Measurements from ENCODE around the gene CELA2B. TPM values are rescaled to one million over a fixed set of nuclear protein-coding genes. Genes with fewer than 3 reads are reported as not detected.
"Not testable (repeated sequence)": the region's sequence is repeated elsewhere in the genome, so short reads cannot be mapped to it uniquely, and the experiment has no call there.

CELA2B gene
- not detected for total RNA-seq
- long read RNA-seq = 0 reads

DNA sequence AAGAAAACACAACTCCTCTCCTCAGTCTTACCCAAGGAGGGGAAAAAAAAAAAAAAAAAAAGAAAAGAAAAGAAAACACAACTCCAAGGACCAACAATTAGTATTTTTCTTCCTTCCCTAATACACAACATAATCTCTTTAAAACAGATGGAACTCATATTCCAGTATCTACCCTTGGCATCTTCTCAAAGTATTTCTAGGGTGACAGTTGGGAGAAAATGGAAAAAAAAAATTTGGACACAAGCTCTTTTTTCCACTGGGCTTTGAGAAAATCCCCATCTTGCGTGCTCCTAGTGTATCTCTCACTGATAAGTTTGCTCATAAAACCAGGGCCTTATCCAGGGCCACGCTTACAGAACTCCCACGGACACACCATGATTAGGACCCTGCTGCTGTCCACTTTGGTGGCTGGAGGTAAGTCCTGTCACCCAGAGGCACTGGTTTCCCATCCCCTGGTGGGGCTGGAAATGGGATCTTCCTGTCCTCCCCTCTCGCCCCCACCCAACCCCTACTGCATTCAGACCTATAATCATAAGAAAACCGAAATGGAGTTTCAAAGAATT is at the start of gene CELA2B:
Gene CELA2B (plus strand): TSS at position 353 of the 563 bp plus-strand sequence. CDS start 22 bp downstream, at position 375.
- no peak for DNase-seq
- ATAC-seq (ENCODE audit: poor library complexity) = no peak
- intact Hi-C loops (cut with DNase I) = no loop called here

DNA sequence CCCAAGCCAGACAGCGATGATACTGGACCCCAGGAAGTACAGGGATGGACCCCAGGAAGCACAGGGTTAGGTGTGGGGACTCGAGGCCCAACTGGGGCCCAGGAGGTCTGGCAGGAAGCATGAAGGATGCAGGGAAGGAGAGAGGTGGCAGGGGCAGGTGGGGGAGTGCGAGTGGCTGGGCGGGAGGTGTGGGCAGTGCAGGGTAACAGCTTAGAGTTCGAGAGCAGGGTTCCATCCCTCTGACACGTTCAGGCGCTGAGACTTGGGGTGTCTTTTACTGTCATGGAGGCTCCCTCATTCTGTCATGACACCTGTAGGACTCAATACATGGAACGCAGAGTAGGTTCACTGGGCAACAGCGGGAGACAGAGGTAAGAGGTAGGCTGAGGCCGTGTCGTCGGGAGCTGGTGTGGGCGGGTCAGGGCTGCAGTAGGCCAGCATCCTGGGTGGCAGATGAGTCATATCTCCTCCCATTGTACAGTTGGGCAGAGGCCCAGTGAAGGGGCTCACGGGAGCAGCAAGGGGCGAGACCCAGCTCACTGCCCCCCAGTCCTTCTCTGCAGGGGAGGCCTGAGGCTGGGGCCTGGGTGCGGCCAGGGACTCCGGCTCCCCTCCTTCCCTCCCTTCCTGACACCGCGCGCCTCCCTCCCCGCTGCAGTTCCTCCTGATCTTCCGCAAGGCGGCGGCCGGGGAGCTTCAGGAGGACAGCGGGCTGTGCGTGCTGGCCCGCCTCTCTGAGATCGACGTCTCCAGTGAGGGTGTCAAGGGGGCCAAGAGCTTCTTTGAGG is 49.2 kb upstream of the CELA2B start:
- peak; percentile 42 for ATAC-seq (ENCODE audit: poor library complexity)
- intact Hi-C loops (cut with DNase I) = no loop called here
- no peak for DNase-seq

DNA sequence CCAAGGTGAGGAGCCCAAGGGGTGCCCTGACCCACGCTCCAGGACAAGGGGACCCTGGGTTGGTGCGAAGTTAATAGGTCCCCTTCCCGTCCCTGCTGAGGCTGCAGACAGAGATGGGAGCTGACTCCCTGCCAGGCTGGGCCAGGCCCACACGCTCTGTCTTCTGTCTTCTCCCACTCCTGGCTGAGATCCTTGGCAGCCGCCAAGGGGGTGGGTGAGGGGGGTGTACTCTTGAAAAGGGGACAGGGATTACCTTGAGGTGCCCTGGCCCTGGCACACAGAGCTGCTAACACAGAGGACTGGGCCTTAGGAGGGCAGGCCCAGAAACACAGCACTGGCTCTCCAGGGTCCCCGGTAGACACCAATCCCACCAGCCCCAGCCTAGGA is 48.6 kb upstream of the CELA2B start:
- ATAC-seq (ENCODE audit: poor library complexity) (peak; percentile 16), DNase-seq (no peak)
- intact Hi-C loops (cut with DNase I) = no loop called here

DNA sequence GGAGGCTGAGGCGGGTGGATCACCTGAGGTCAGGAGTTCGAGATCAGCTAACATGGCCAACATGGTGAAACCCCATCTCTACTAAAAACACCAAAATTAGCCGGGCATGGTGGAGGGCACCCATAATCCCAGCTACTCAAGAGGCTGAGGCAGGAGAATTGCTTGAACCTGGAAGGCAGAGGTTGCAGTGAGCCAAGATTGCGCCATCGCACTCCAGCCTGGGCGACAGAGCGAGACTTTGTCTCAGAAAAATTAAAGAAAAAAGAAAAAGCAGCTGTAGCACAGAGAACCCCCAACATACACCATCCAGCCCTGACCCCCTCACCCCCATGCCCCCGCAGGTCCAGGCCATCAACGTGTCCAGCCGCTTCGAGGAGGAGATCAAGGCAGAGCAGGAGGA is 47.7 kb upstream of the CELA2B start:
- ATAC-seq (ENCODE audit: poor library complexity); intact Hi-C loops (cut with DNase I); DNase-seq: not testable (repeated sequence)

DNA sequence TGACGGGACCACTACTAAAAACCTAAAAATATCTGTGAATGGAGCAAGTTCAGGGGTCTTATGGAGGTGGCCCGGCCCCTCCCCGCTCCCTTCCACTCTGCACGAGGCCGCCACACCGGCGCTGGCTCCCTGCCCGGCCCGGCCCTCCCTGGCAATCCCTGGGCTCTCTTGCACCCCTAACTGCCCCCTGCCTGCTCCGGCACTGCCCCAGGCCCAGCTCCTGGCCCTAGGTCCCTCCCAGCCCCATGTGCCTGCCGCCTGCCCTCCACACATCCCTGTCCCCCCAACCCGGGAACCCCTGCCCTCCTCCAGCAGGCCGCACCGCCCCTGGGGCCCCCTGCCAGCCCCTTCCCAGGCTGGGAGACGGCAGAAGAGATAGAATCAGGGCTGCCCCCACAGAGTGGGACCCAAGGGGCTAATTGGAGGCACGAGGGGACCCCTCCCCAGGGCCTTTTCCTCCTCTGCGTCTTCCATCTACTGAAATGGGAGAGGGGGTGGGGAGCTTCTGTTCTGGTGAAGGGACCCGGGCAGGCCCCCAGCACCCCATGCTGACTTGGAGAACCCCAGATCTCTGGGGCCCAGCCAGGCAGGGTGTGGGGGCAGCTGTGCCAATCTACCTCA is 47.0 kb upstream of the CELA2B start:
- intact Hi-C loops (cut with DNase I) = no loop called here
- DNase-seq = no peak

DNA sequence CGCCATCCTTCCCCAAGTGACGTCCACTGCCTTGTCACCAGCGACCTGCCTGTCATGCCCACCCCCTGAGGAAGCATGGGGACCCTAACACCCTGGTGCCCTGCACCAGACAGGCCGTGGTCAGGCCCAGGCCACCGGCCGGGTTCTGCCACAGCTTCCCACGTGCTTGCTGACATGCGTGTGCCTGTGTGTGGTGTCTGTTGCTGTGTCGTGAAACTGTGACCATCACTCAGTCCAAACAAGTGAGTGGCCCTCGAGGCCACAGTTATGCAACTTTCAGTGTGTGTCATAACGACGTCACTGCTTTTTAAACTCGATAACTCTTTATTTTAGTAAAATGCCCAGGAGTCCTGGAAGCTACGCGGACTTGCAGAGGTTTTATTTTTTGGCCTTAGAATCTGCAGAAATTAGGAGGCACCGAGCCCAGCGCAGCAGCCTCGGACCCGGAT is 46.2 kb upstream of the CELA2B start:
- intact Hi-C loops (cut with DNase I) = loop anchor here (2.0 kb wide), 1 partner anchor 105 kb away; no protein-coding TSS in a partner anchor
- no peak for DNase-seq
- ATAC-seq (ENCODE audit: poor library complexity) = no peak

More for the DNA sequence above, 47.0 kb upstream of the CELA2B start:
- no peak for ATAC-seq (ENCODE audit: poor library complexity)

DNA sequence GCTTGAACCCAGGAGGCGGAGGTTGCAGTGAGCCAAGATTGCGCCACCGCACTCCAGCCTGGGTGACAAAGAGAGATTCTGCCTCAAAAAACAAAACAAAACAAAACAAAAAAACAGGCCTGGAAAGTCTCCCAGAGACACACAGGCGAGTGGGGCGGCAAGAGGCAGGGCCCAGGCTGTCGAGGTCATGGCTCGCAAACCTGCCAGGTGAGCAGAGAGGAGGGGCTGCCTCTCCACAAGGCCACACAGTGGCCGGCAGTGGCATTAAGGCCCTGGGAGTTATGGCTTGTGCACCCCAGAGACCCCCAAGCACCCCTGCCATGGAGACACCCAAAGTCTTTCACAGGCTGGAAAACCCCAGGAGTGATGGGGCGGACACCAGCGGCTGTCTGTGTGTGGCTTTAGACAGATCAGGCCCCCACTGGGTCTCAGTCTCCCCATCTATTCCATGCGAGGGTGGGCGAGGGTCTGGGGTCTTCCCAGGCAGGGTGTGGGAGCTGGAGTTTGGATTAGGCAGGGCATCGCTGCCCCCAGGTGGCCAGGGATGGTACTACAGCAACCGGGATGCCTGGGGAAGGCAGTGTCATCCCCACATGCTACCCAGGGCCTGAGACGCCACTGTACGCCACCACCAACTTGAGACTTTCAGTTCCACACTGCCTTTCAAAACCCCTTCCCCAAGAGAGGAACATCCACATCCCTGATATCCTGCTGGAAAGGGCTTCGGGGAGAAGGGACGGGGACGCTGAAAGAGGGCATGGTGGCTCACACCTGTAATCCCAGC is 44.9 kb upstream of the CELA2B start:
- intact Hi-C loops (cut with DNase I) = loop anchor here (2.0 kb wide), 1 partner anchor 106 kb away; no protein-coding TSS in a partner anchor
- ATAC-seq (ENCODE audit: poor library complexity) (peak; percentile 78), DNase-seq (peak; percentile 83)

DNA sequence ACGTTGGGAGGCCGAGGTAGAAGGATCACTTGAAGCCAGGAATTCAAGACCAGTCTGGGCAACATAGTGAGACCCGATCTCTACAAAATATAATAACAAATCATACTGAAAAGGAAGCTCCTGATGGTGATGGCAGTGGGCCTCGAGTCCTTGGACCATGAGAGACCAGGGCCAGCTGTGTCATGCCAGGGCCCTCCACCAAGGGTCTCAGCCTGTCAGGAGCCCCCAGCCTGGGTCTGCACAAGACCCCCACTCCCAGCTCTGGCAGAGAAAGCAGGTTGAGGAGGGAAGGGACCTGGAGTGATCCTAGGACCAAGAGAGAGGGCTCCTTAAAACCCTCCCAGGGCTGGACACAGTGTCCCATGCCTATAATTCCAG is 44.3 kb upstream of the CELA2B start:
- ATAC-seq (ENCODE audit: poor library complexity) (no peak), DNase-seq (no peak)
- intact Hi-C loops (cut with DNase I) = loop anchor here (2.0 kb wide), 1 partner anchor 107 kb away; no protein-coding TSS in a partner anchor

DNA sequence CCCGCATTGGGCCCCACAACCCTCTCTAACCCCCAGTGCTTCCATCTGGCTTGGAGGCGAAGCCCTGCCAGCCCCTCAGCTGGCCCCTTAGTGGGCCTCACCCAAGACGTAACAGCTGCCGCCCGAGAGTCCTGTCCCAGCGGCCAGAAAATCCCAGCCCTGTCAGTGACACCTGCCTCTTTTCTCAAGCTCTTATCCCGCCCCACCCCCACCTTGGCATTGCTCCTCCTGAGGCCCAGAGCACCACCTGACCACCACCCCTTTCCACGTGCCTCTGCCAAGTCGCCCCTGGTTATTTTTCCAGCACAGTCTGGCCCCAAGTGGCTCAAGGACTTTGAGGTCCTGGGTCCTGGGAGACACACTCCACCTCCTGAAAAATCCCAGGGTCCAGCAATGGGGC is 43.6 kb upstream of the CELA2B start:
- DNase-seq (no peak), ATAC-seq (ENCODE audit: poor library complexity) (no peak)
- intact Hi-C loops (cut with DNase I) = no loop called here

DNA sequence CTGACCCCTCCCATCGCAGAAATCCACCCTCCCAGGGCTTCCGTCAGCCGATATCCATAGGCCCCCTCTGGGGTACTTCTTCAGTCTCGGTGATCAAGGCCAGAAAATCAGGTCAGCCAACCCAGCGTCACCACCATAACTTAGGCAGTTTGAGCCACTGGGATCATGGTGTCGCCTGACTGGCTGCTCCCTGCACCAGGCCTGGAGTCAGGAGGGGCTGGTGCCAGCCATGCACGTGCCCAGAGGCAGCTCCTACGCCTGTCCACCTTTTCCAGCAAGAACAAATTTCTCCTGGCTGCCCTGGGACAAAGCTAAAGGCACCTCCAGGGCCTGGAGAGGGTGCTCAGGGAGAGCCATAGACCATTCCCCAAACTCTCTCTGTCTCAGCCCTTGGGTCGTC is 42.4 kb upstream of the CELA2B start:
- ATAC-seq (ENCODE audit: poor library complexity) (no peak), DNase-seq (no peak)
- intact Hi-C loops (cut with DNase I) = no loop called here

DNA sequence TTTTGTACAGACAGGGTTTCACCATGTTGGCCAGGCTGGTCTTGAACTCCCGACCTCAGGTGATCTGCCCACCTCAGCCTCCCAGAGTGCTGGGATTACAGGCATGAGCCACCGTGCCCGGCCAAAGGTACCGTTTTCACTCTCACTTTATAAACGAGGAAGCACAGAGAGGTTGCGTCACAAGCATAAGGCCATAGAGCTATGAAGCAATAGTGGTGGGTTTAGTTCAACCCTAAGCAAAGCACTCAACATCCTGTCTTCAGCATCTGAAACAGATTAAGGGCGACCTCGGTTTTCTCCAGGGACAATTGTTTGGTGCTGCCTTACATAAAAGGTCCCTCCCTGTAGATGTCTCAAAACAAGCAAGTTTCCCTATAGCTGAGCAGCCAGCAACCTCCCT is 41.2 kb upstream of the CELA2B start:
- DNase-seq; intact Hi-C loops (cut with DNase I); ATAC-seq (ENCODE audit: poor library complexity): not testable (repeated sequence)

DNA sequence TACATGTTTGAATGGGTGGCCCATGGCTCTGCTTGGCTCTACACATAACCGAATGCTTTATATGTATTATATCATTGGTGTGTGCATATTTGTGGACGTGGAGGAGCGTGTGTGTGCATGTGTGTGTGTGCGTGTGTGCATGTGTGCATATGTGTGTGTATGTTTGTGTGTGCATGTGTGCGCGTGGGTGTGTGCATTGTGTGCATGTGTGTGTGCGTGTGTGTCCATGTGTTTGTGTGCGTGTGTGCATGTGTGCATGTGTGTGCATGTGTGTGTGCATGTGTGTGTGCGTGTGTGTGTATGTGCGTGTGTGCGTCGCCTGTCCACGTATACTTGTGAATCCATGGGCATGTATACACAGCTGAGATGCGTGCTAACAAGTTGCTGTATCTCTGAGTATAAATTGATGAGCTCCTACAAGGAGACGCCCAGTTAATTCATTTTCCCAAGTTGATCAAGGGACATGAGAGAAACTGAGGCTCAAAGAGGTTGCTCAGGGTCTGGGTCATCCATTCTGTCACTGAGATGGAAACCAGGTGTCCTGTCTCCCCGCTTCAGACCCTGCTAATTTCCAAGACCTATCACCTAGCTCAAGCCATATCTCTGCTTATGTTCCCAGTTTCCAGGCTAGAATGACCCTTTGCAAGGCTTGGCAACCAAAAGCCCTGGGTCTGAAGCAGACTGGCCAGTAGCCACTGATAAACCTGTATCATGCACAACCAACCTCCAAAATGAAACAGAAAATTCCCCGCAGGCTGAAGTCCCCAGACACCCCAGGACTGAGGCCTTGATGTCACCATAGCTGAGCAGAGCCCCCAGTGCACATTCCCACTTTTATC is 40.4 kb upstream of the CELA2B start:
- ATAC-seq (ENCODE audit: poor library complexity) (no peak), DNase-seq (no peak)
- intact Hi-C loops (cut with DNase I) = no loop called here

DNA sequence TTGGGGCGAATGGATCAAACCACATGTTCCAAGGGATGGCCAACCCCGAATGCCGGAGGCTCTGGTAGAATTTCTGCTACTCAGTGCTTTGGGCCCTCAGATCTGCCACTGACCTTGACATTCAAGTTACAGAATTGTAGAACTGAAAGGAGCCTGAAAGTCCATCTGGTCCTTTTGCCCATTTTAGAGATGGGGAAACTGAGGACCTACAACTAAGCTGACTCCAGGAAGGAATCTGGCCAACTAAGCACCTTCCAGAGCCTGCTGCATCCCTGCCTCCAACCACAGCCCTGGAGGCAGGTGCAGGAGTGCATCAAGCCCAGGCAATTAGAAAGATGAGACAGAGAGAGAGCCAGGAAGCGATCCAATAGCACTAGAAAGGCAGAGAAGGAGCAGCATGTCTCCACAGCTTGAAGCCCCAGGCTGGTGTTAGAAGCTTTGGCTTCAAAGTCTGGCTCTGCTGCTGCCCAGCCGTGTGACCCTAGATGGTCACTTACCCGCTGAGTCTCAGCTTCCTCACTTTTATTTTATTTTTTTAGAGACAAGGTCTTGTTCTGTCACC is 38.9 kb upstream of the CELA2B start:
- ATAC-seq (ENCODE audit: poor library complexity) = no peak
- no peak for DNase-seq
- intact Hi-C loops (cut with DNase I) = no loop called here

DNA sequence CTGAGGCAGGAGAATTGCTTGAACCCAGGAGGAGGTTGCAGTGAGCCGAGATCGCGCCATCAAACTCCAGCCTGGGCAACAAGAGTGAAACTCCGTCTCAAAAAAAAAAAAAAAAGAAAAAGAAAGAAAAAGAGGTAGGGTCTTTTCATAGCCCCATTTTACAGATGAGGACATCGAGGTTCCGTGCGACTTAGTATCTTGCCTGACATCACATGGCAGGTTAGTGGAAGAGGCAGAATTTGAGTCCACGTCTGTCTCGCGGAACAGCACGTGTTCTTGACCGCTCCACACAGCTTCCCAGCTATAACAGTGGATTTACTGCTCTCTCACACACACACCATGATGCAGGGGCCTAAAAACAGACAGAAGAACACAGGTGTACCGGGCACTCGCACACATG is 36.6 kb upstream of the CELA2B start:
- intact Hi-C loops (cut with DNase I) = no loop called here
- ATAC-seq (ENCODE audit: poor library complexity) = no peak
- no peak for DNase-seq

DNA sequence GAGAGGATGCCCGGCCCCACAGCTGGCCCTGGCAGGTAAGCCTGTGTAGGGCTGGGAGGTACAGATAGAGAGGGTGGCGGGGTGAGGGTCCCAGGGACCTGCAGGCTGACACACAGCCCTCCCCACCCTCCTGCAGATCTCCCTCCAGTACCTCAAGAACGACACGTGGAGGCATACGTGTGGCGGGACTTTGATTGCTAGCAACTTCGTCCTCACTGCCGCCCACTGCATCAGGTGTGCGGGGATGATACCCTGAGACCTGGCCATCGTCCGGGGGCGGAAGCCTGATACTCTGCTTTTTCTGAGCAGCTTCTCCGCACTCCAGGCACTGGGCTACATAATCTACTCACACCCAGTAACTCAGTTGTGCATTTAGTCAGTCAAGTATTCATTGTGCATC is 35.5 kb upstream of the CELA2B start:
- intact Hi-C loops (cut with DNase I) = no loop called here
- no peak for DNase-seq
- no peak for ATAC-seq (ENCODE audit: poor library complexity)

DNA sequence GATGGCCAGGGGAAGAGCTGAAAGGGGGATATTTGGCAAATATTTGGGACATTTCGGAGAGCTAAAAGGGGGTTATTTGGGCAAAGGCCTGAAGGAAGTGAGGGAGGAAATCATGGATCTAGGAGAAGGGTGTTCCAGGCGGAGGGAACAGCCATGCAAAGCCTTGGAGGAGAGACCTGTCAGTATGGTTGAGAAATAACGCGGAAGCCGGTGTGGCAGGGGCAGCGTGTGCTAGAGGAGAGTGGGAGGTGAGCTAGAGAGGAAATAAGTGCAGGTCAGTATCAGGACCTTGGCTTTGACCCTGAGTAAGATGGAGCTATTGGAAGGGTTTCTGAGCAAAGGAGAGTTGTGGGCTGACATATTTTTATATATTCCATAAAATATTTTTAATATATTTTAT is 34.7 kb upstream of the CELA2B start:
- ATAC-seq (ENCODE audit: poor library complexity) (no peak), DNase-seq (no peak)
- intact Hi-C loops (cut with DNase I) = no loop called here

DNA sequence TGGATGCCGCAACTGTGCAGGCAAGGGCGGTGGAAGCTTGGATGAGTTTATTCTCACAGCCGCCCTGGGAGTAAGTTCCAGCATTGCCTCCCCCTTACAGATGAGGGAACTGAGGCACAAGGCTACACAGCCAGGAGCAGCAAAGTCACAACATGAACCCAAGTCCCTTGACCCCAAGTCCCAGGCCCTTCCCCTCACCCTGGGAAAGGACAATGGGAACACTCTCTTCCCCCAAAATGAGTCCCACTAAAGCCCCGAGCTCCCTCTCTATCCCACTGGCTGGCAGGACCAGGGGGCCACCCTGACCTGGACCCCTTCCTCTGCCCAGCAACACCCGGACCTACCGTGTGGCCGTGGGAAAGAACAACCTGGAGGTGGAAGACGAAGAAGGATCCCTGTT is 33.8 kb upstream of the CELA2B start:
- DNase-seq = no peak
- intact Hi-C loops (cut with DNase I) = no loop called here

DNA sequence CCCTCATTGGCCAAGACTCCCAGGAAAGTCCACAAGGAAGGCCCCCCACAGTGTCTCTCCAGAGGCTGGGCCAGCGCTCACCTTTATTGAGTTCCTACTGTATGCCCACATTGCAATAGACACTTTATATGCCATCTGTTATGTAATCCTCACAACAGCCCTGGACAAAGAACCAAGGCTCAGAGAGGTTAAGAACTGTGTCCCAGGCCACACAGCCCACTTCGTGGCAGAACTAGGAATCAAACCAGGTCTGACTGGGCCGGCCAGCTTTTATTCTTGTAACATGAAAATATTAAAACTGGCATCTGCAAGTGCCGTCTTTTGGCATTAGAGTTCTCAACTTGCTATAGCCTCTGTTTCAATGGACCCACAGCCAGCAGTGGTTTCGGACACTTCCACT is 33.1 kb upstream of the CELA2B start:
- ATAC-seq (ENCODE audit: poor library complexity) (no peak), DNase-seq (no peak)
- intact Hi-C loops (cut with DNase I) = no loop called here

More for the DNA sequence above, 33.8 kb upstream of the CELA2B start:
- ATAC-seq (ENCODE audit: poor library complexity) = no peak

All from Right ventricle myocardium superior (tissue), 1 donor.